Measurements from ENCODE around the gene ATM.

ATM gene

GRCh38 chr11:108235633-108236032 is 12.8 kb downstream of the ATM start:
- H3K4me1 ChIP-seq, result no peaks in the 10 kb centered on the region
- no peak overlapping the region for H3K4me3 ChIP-seq (ENCODE audit: low read depth, low read length)
- peaks cover 41% of the 10 kb centered on the region for H3K36me3 ChIP-seq
- DNase-seq, result no peak
- no peaks in the 10 kb centered on the region for H3K9me3 ChIP-seq
- H3K27me3 ChIP-seq, result no peaks in the 10 kb centered on the region
- no peak for TF ChIP-seq CTCF (IDR thresholded peaks at IDR 0.05; ENCODE audit: low read depth, low read length)

- H3K36me3 ChIP-seq, result peaks cover 41% of the 10 kb centered on the region
- H3K4me1 ChIP-seq, result no peaks in the 10 kb centered on the region
- no peaks in the 10 kb centered on the region for H3K9me3 ChIP-seq
- H3K4me3 ChIP-seq (ENCODE audit: low read depth, low read length), result no peak overlapping the region
- no peak for TF ChIP-seq CTCF (IDR thresholded peaks at IDR 0.05; ENCODE audit: low read depth, low read length)
- H3K27me3 ChIP-seq, result no peaks in the 10 kb centered on the region
- DNase-seq, result no peak
Observed at GRCh38 chr11:108237058-108237481, 14.2 kb downstream of the ATM start.

- Histone ChIP-seq H3K4me1 (no peaks in the 10 kb centered on the region), H3K9me3 (no peaks in the 10 kb centered on the region), H3K27me3 (no peaks in the 10 kb centered on the region), H3K4me3 (ENCODE audit: low read depth, low read length) (no peak overlapping the region), H3K36me3 (peaks cover 34% of the 10 kb centered on the region)
- DNase-seq, result no peak
- TF ChIP-seq CTCF (IDR thresholded peaks at IDR 0.05; ENCODE audit: low read depth, low read length), result no peak
Observed at GRCh38 chr11:108239076-108239475, 16.2 kb downstream of the ATM start.

GRCh38 chr11:108241330-108242037 is 18.6 kb downstream of the ATM start:
- peaks cover 30% of the 10 kb centered on the region for H3K36me3 ChIP-seq
- no peak for TF ChIP-seq CTCF (IDR thresholded peaks at IDR 0.05; ENCODE audit: low read depth, low read length)
- H3K27me3 ChIP-seq, result no peaks in the 10 kb centered on the region
- H3K9me3 ChIP-seq, result no peaks in the 10 kb centered on the region
- no peaks in the 10 kb centered on the region for H3K4me1 ChIP-seq
- no peak overlapping the region for H3K4me3 ChIP-seq (ENCODE audit: low read depth, low read length)
- no peak for DNase-seq

GRCh38 chr11:108242422-108242821 is 19.6 kb downstream of the ATM start:
- DNase-seq, result no peak
- Histone ChIP-seq H3K4me1 (no peaks in the 10 kb centered on the region), H3K4me3 (ENCODE audit: low read depth, low read length) (no peak overlapping the region), H3K36me3 (peaks cover 31% of the 10 kb centered on the region), H3K9me3 (no peaks in the 10 kb centered on the region), H3K27me3 (no peaks in the 10 kb centered on the region)
- TF ChIP-seq CTCF (IDR thresholded peaks at IDR 0.05; ENCODE audit: low read depth, low read length), result no peak

- Histone ChIP-seq H3K27me3 (no peaks in the 10 kb centered on the region), H3K9me3 (no peaks in the 10 kb centered on the region), H3K4me3 (ENCODE audit: low read depth, low read length) (no peak overlapping the region), H3K36me3 (peaks cover 25% of the 10 kb centered on the region), H3K4me1 (no peaks in the 10 kb centered on the region)
- DNase-seq, result no peak
- TF ChIP-seq CTCF (IDR thresholded peaks at IDR 0.05; ENCODE audit: low read depth, low read length), result no peak
Observed at GRCh38 chr11:108246308-108246707, 23.4 kb downstream of the ATM start.

All from BE2C (cell line).